GM18505 (cell line): ENCODE results near the gene RAMP1.

Source experiments
- ATAC-seq: cut with Tn5 transposase; IDR thresholded peaks from one replicate; pipeline ENCODE4 v1.9.1; 2021; ENCODE audit not compliant: unreplicated experiment
- POLR2A ChIP-seq: IDR thresholded peaks from 4 replicates; pipeline ENCODE4 v1.6.1; 2011; ENCODE audit warnings: borderline replicate concordance; ENCODE audit not compliant: insufficient read depth, insufficient read length; ENCODE audit errors: extremely low read depth

RAMP1 gene

GRCh38 chr2:237961637-237962036 is 102.2 kb downstream of the RAMP1 start:
- no peak for ATAC-seq
- no peak for TF ChIP-seq POLR2A
